Keratinocyte (primary cell): ENCODE results near the gene MRTFA. TPM values are rescaled to one million over a fixed set of nuclear protein-coding genes. Genes with fewer than 3 reads are reported as not detected.
"Not testable (repeated sequence)": the region's sequence is repeated elsewhere in the genome, so short reads cannot be mapped to it uniquely, and the experiment has no call there.

Experiments
- DNase-seq: peaks from one replicate; pipeline ENCODE4 v3.0.0-alpha.2; 2011; ENCODE audit warnings: low read depth, missing footprints, low spot score
- FAIRE-seq: peaks from 2 replicates; lab custom pipeline; 2011; peaks lifted over from hg19 to GRCh38; lab: Jason Lieb, UNC
- H2AFZ ChIP-seq: 2 replicates; pipeline ENCODE4 v1.6.0; 2012; ENCODE audit warnings: low read length, control low read depth, inconsistent platforms; ENCODE audit not compliant: control insufficient read depth
- H3K27ac ChIP-seq: 2 replicates; pipeline ENCODE4 v1.5.1; 2011; ENCODE audit warnings: low read length; ENCODE audit not compliant: control insufficient read depth, insufficient read depth
- H3K27me3 ChIP-seq: 3 replicates; pipeline ENCODE4 v1.6.0; 2011; ENCODE audit warnings: low read length; ENCODE audit not compliant: control insufficient read depth, insufficient read depth; ENCODE audit errors: extremely low read depth
- H3K36me3 ChIP-seq, 2 experiments: 2 replicates in 1 of 2; 3 replicates in 1 of 2; pipeline ENCODE4 v1.5.1; 2011; ENCODE audit warnings: low read length in 2 of 2, mild to moderate bottlenecking in 1 of 2; ENCODE audit not compliant: control insufficient read depth in 2 of 2, insufficient read depth in 2 of 2; ENCODE audit errors: extremely low read depth in 1 of 2
- H3K4me1 ChIP-seq: 3 replicates; pipeline ENCODE4 v1.5.1; 2011; ENCODE audit warnings: low read length; ENCODE audit not compliant: control insufficient read depth, insufficient read depth; ENCODE audit errors: extremely low read depth
- H3K4me2 ChIP-seq: 3 replicates; pipeline ENCODE4 v1.6.0; 2011; ENCODE audit warnings: low read depth, low read length; ENCODE audit not compliant: control insufficient read depth, insufficient read depth; ENCODE audit errors: extremely low read depth
- H3K4me3 ChIP-seq, 3 experiments: fragments of 200-600 bp in 1 of 3; sonication (generic) in 1 of 3; 2 replicates in 2 of 3; 3 replicates in 1 of 3; pipeline ENCODE4 v1.5.1; 2011 to 2016; ENCODE audit warnings: low read length in 3 of 3, mild to moderate bottlenecking in 3 of 3, control low read depth in 2 of 3, inconsistent platforms in 1 of 3, low read depth in 1 of 3, mixed read lengths in 1 of 3, mixed run types in 1 of 3, moderate library complexity in 1 of 3; ENCODE audit not compliant: control insufficient read depth in 2 of 3, insufficient read depth in 2 of 3; ENCODE audit errors: extremely low read depth in 1 of 3
- H3K79me2 ChIP-seq: 2 replicates; pipeline ENCODE4 v1.6.0; 2012; ENCODE audit warnings: low read length; ENCODE audit not compliant: control insufficient read depth, insufficient read depth
- H3K9ac ChIP-seq: 3 replicates; pipeline ENCODE4 v1.6.0; 2011; ENCODE audit warnings: low read length; ENCODE audit not compliant: control insufficient read depth, insufficient read depth; ENCODE audit errors: extremely low read depth
- H3K9me1 ChIP-seq: 3 replicates; pipeline ENCODE4 v1.6.0; 2011; ENCODE audit warnings: low read length; ENCODE audit not compliant: control insufficient read depth, insufficient read depth; ENCODE audit errors: extremely low read depth
- H3K9me3 ChIP-seq: 2 replicates; pipeline ENCODE4 v1.5.1; 2012; ENCODE audit warnings: low read depth, low read length; ENCODE audit not compliant: control insufficient read depth
- H4K20me1 ChIP-seq: 3 replicates; pipeline ENCODE4 v1.6.0; 2011; ENCODE audit warnings: low read length; ENCODE audit not compliant: control insufficient read depth, insufficient read depth; ENCODE audit errors: extremely low read depth
- EZH2 ChIP-seq: IDR thresholded peaks from one replicate; pipeline ENCODE4 v1.6.1; 2012; ENCODE audit warnings: inconsistent platforms, mild to moderate bottlenecking, low read length, moderate library complexity
- dilution Hi-C: fragments of 300-500 bp; cut with MboI; formaldehyde crosslinking; loops from one replicate; pipeline ENCODE4 v1.7.0; 2020; ENCODE audit warnings: low sequenced_read_pairs; ENCODE audit not compliant: extremely low pct_ligation_motif_present
- polyA plus RNA-seq, 5 experiments: library from polyadenylated mRNA; depleted of rRNA in 3 of 5; stranded (reverse) in 3 of 5; stranded (forward) in 1 of 5; unstranded in 1 of 5; fragments of >200 nt; gene quantifications; 1 replicate in 1 of 5; 2 replicates in 3 of 5; 3 replicates in 1 of 5; pipeline versions ENCODE4 v1.2.1 to v1.2.3, GENCODE V29; 2011 to 2012; ENCODE audit warnings: missing spikeins in 2 of 5, low read depth in 1 of 5, low replicate concordance in 1 of 5
- TF ChIP-seq, protein P1 (sequence below), 3 experiments: IDR thresholded peaks in 1 of 3; conservative IDR thresholded peaks in 1 of 3; optimal IDR thresholded peaks in 1 of 3; 2 replicates in 2 of 3; 3 replicates in 1 of 3; pipeline versions ENCODE3 to v1.5.1; 2011; ENCODE audit warnings: low read length in 3 of 3, mild to moderate bottlenecking in 3 of 3, moderate library complexity in 2 of 3, control low read depth in 1 of 3, inconsistent platforms in 1 of 3; ENCODE audit not compliant: insufficient read depth in 2 of 3; ENCODE audit errors: extremely low read depth in 1 of 3

The MRTFA gene
- polyA plus RNA-seq, 1 donor (not counting 4 experiments of a cell fraction or from before 2014, with no cell fraction given): 6.5 TPM

DNA sequence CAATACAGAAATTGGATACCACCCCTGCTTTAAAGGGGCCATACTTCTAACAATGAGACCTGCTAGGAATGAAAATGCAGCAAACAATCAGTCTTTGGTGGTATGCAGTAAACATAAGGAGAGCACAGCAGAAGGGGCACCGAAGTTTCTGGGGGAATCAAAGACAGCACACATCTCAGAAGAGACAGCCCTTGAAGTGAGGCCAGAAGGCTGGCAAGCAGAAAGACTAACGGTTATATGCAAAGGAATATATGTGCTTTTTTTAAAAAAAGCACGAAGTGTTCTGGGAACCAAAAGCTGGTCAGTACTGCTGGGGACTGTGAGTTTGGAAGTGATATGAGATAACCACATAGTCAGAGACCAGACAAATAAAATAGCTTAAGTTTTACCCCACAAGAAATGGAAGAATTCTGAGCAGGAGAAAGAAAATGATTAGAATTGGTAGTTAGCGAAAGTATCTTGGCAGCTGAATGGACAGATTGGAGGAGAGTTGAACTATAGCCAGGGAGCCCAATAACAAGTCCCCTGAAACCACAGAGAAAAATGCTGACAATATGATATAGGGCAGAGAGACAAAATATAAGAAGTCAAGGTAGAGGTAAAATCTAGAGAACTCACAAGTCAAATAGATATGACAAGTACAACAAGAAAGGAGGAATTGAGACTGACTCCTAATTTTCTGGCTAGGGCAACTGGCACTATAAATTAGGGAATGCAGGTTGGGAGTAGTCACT, 125.7 kb downstream of the MRTFA start:
- dilution Hi-C loops: no loop called here
- Histone ChIP-seq H3K4me2 (no peak overlapping the region), H3K36me3 (peaks cover 0 to 2% of the 10 kb centered on the region in 2 experiments), H3K4me1 (peaks cover 55% of the 10 kb centered on the region), H3K27ac (peak overlapping the region; percentile 78), H4K20me1 (no peaks in the 10 kb centered on the region), H3K9me3 (no peaks in the 10 kb centered on the region), H3K4me3 (no peak overlapping the region), H3K79me2 (peaks cover 44% of the 10 kb centered on the region), H3K9me1 (no peaks in the 10 kb centered on the region), H3K27me3 (no peaks in the 10 kb centered on the region), H3K9ac (no peak overlapping the region), H2AFZ (no peak overlapping the region)
- TF ChIP-seq, protein P1, sequence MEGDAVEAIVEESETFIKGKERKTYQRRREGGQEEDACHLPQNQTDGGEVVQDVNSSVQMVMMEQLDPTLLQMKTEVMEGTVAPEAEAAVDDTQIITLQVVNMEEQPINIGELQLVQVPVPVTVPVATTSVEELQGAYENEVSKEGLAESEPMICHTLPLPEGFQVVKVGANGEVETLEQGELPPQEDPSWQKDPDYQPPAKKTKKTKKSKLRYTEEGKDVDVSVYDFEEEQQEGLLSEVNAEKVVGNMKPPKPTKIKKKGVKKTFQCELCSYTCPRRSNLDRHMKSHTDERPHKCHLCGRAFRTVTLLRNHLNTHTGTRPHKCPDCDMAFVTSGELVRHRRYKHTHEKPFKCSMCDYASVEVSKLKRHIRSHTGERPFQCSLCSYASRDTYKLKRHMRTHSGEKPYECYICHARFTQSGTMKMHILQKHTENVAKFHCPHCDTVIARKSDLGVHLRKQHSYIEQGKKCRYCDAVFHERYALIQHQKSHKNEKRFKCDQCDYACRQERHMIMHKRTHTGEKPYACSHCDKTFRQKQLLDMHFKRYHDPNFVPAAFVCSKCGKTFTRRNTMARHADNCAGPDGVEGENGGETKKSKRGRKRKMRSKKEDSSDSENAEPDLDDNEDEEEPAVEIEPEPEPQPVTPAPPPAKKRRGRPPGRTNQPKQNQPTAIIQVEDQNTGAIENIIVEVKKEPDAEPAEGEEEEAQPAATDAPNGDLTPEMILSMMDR (optimal IDR thresholded peaks at IDR 0.05 in 1 of 3, IDR thresholded peaks at IDR 0.05 in 1 of 3, conservative IDR thresholded peaks at IDR 0.05 in 1 of 3; ENCODE audit: extremely low read depth in 1 of 3, insufficient read depth in 2 of 3, low read length in 3 of 3): no peak
- TF ChIP-seq EZH2: no peak
- FAIRE-seq (no peak), DNase-seq (no peak)

DNA sequence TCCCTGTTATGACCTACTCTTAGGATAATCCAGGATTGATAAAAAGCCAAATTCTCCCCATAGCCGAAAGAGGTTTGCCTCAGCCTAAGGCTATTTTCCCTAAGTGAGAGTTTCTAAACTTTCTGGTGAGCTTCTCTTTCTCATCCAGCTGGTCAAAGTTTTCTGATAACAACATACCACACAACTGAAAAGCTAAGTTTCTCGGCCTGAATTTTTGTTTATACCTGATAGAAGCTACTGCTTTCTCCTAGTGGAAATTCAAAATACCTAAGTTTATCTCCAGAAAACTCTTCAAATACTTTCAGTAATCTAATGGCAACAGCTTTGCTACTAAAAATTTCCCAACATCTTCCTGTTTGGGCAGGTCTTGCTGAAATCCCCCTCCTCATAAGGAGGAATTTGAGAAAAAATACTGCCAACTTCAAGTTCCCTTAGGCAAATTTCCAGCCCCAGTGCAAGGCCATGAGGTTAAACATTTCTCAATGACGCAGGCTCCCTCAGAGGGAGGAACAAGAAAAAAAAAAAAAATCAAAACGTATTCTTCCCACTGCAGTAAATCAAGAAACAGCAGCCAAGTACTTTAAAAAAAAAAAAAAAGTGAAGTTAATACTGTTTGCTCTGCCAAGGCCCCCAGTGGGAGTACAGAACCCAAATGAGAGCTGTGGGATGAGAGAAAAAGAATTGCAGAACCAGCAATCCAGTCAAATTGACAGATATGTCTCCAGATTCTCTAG, 127.0 kb downstream of the MRTFA start:
- TF ChIP-seq EZH2: no peak
- TF ChIP-seq, protein P1 (optimal IDR thresholded peaks at IDR 0.05 in 1 of 3, IDR thresholded peaks at IDR 0.05 in 1 of 3, conservative IDR thresholded peaks at IDR 0.05 in 1 of 3; ENCODE audit: extremely low read depth in 1 of 3, insufficient read depth in 2 of 3, low read length in 3 of 3): no peak
- H2AFZ ChIP-seq: no peak overlapping the region
- H3K4me3 ChIP-seq: peak overlapping the region in 1 of 3 experiments; percentile 2
- dilution Hi-C loops: no loop called here
- peak overlapping the region; percentile 78 for H3K27ac ChIP-seq
- peaks cover 0 to 3% of the 10 kb centered on the region in 2 experiments for H3K36me3 ChIP-seq
- peak overlapping the region; percentile 60 for H3K9ac ChIP-seq
- no peaks in the 10 kb centered on the region for H3K27me3 ChIP-seq
- H3K4me2 ChIP-seq: peak overlapping the region; percentile 22
- H3K4me1 ChIP-seq: peaks cover 55% of the 10 kb centered on the region
- H3K9me3 ChIP-seq: no peaks in the 10 kb centered on the region
- peaks cover 40% of the 10 kb centered on the region for H3K79me2 ChIP-seq
- DNase-seq (no peak), FAIRE-seq (peak; percentile 84)
- H4K20me1 ChIP-seq: no peaks in the 10 kb centered on the region
- H3K9me1 ChIP-seq: no peaks in the 10 kb centered on the region

DNA sequence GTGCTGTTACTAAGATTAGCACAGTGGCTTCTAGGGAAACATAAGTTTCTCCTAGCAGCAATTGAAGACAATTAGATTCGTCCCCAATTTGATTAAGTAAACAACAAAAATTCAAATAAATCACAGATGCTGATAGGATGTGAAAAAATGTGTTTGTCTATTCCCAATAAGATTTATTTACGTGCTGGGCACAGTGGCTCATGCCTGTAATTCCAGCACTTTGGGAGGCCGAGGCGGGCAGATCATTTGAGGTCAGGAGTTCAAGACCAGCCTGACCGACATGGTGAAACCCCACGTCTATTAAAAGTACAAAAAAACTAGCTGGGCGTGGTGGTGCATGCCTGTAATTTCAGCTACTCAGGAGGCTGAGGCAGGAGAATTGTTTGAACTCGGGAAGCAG, 128.5 kb downstream of the MRTFA start:
- H4K20me1 ChIP-seq, H3K4me2 ChIP-seq, H3K36me3 ChIP-seq, dilution Hi-C loops, H3K9me1 ChIP-seq, H3K27me3 ChIP-seq, H3K4me3 ChIP-seq, H2AFZ ChIP-seq, H3K9me3 ChIP-seq, H3K9ac ChIP-seq, FAIRE-seq, H3K27ac ChIP-seq, DNase-seq: not testable (repeated sequence)
- peaks cover 43% of the 10 kb centered on the region for H3K79me2 ChIP-seq
- peaks cover 47% of the 10 kb centered on the region for H3K4me1 ChIP-seq
